ENCODE measurements around the gene GNAT2.

GNAT2 gene

DNA sequence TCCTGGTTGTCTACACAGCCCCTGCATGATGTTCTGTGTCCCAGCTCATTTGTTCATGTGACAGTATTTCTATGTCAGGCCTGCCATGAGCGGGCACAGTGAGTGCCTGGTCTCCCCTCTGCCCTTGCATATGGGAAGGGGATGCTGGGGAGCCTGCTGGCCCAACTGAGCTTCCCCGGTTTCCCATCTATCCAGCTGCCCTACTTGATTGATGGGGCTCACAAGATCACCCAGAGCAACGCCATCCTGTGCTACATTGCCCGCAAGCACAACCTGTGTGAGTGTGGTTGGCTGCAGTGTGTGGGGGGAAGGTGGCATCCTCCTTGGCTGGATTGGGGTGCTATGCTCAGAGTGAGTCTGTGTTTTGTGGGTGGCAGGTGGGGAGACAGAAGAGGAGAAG, 38.0 kb upstream of the GNAT2 start:
- H3K36me3 ChIP-seq (ENCODE audit: control insufficient read depth, insufficient read depth, low read length), result no peaks in the 10 kb centered on the region
- no peak overlapping the region for H3K4me3 ChIP-seq (ENCODE audit: extremely low read depth, insufficient read depth, low read length, poor library complexity, severe bottlenecking)
- H3K27ac ChIP-seq (ENCODE audit: low read depth, low read length, severe bottlenecking), result no peak overlapping the region
- H3K9me3 ChIP-seq (ENCODE audit: control insufficient read depth, low read length), result no peaks in the 10 kb centered on the region
- peaks cover 5% of the 10 kb centered on the region for H3K4me1 ChIP-seq (ENCODE audit: control insufficient read depth, insufficient read depth, low read length, poor library complexity, severe bottlenecking)
- 67 to 88% methylated on average over 1 of the region's 4 CpGs for WGBS, 2 experiments (ENCODE audit: insufficient coverage in 2 of 2)

DNA sequence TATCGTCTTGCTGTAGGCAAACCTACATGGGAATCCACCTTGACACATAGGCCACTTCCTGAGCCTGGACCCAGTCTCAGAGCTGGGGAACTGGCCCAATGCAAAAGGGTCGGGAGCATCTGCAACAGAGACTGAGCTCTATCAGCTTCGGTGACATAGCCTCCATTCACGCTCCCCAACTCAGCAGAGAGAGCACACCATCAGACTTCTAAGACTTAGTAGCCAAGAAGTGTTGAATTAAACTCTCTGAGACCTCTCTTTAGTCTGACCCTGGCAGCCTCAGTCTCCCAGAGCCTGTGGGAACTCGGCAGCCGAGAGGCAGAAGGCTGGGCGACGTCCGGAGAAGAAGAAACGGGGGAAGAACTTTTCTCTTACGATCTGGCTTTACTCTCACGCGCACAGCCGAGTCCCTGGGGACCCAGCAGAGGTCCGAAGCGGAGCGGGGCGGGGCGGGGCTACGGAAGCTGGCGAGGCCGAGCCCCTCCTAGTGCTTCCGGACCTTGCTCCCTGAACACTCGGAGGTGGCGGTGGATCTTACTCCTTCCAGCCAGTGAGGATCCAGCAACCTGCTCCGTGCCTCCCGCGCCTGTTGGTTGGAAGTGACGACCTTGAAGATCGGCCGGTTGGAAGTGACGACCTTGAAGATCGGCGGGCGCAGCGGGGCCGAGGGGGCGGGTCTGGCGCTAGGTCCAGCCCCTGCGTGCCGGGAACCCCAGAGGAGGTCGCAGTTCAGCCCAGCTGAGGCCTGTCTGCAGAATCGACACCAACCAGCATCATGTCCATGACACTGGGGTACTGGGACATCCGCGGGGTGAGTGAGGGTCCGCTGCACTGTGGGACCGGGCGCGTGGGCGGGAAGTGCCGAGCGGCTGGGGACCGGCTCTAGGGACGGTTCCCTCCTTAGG, 36.5 kb upstream of the GNAT2 start, which contains the start of gene GSTM4:
TSS of gene GSTM4 (plus strand) at position 485 of the 905 bp plus-strand sequence. CDS start at position 776, 291 bp downstream.
- Histone ChIP-seq H3K27ac (ENCODE audit: low read depth, low read length, severe bottlenecking) (peak within 1 kb of the TSS; percentile 33), H3K4me3 (ENCODE audit: extremely low read depth, insufficient read depth, low read length, poor library complexity, severe bottlenecking) (peak within 1 kb of the TSS; percentile 56), H3K9me3 (ENCODE audit: control insufficient read depth, low read length) (no peaks in the 10 kb centered on the region), H3K36me3 (ENCODE audit: control insufficient read depth, insufficient read depth, low read length) (no peaks in the 10 kb centered on the region), H3K4me1 (ENCODE audit: control insufficient read depth, insufficient read depth, low read length, poor library complexity, severe bottlenecking) (peaks cover 5% of the 10 kb centered on the region)
- 2 to 5% methylated on average over 41 to 53 of the region's 54 CpGs for WGBS, 2 experiments (ENCODE audit: insufficient coverage in 2 of 2)

DNA sequence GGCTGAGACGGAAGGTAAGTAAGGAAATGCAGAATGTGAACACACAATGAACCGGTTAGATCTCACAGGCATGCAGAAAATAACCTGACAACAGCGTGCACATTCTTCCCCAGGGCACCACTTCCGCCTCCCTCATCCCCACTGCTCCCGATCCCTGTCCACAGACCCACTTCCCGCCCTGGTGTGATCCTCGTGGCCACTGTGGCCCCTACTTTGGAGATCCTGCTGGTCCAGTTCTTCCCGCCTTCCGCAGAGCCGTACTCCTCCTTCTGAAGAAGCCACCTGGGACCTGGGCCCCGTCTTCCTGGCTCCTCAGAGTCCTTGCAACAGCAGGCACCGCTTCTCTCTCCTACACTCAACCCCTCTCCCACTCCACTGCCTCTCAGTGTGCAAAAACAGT, 35.1 kb upstream of the GNAT2 start:
- no peaks in the 10 kb centered on the region for H3K36me3 ChIP-seq (ENCODE audit: control insufficient read depth, insufficient read depth, low read length)
- 90% methylated on average over 11 to 12 of the region's 12 CpGs for WGBS, 2 experiments (ENCODE audit: insufficient coverage in 2 of 2)
- H3K4me3 ChIP-seq (ENCODE audit: extremely low read depth, insufficient read depth, low read length, poor library complexity, severe bottlenecking), result no peak overlapping the region
- H3K27ac ChIP-seq (ENCODE audit: low read depth, low read length, severe bottlenecking), result no peak overlapping the region
- peaks cover 5% of the 10 kb centered on the region for H3K4me1 ChIP-seq (ENCODE audit: control insufficient read depth, insufficient read depth, low read length, poor library complexity, severe bottlenecking)
- H3K9me3 ChIP-seq (ENCODE audit: control insufficient read depth, low read length), result no peaks in the 10 kb centered on the region

DNA sequence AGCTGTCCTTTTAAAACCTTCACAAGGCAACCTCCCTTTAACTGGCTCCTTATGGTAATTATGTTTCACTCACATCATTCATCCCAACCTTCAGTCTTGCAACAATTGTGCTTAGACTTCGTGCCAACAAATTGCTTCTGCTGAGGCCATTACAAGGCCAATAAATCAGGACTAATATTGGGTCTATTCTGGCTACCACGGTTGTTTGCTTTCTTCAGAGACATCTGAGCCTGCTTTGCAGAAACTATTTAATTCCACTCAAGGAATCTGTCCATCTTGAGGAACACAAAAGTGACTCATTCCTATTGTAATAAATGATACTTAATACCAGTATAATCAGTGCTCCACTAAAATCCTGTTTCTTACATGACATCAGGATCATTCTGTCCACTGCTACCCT, 33.9 kb upstream of the GNAT2 start:
- WGBS, 2 experiments (ENCODE audit: insufficient coverage in 2 of 2), result 70 to 85% methylated on average over 1 to 2 of the region's 2 CpGs
- Histone ChIP-seq H3K27ac (ENCODE audit: low read depth, low read length, severe bottlenecking) (no peak overlapping the region), H3K9me3 (ENCODE audit: control insufficient read depth, low read length) (no peaks in the 10 kb centered on the region), H3K36me3 (ENCODE audit: control insufficient read depth, insufficient read depth, low read length) (no peaks in the 10 kb centered on the region), H3K4me3 (ENCODE audit: extremely low read depth, insufficient read depth, low read length, poor library complexity, severe bottlenecking) (no peak overlapping the region), H3K4me1 (ENCODE audit: control insufficient read depth, insufficient read depth, low read length, poor library complexity, severe bottlenecking) (peaks cover 5% of the 10 kb centered on the region)

DNA sequence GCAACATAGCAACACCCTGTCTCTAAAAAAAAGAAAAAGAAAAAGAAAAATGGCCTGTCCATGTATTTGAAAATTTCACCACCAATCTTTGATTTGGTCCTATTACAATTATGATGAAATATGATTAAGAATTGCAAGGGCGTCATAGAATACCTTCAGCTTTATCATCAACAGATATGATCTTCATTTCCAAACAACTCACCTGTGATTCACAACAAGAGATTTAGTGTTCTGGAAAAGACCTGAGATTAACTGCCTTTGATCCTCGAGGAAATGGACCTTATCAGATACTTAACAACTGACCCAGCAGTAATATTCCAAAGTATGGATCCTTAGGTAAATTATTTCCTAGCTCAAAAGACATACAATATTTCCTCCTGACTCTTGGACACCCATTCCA, 33.0 kb upstream of the GNAT2 start:
- Histone ChIP-seq H3K9me3 (ENCODE audit: control insufficient read depth, low read length) (no peaks in the 10 kb centered on the region), H3K4me1 (ENCODE audit: control insufficient read depth, insufficient read depth, low read length, poor library complexity, severe bottlenecking) (peaks cover 5% of the 10 kb centered on the region), H3K36me3 (ENCODE audit: control insufficient read depth, insufficient read depth, low read length) (no peaks in the 10 kb centered on the region), H3K4me3 (ENCODE audit: extremely low read depth, insufficient read depth, low read length, poor library complexity, severe bottlenecking) (no peak overlapping the region), H3K27ac (ENCODE audit: low read depth, low read length, severe bottlenecking) (no peak overlapping the region)
- 100% methylated on average over 1 of the region's 2 CpGs for WGBS, 2 experiments (ENCODE audit: insufficient coverage in 2 of 2)

DNA sequence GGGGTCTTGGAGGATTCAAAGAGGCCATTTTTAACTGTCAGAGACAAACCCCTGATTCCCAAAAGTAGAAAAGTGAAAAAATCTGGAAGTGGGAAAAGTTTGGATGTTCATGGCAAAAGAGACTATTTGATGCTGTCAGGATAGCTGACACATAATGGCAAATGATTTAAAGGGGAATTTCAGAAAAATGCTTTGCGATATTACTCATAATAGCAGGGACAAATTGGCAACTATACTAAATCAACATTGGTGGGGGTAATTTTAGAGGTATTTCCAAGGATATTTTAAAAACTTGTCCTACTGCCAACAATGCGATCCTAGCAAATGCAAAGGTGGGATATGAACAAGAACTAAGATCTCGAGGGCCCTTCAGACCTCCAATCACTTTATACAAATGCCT, 31.2 kb upstream of the GNAT2 start:
- H3K4me3 ChIP-seq (ENCODE audit: extremely low read depth, insufficient read depth, low read length, poor library complexity, severe bottlenecking), result no peak overlapping the region
- H3K36me3 ChIP-seq (ENCODE audit: control insufficient read depth, insufficient read depth, low read length), result no peaks in the 10 kb centered on the region
- H3K27ac ChIP-seq (ENCODE audit: low read depth, low read length, severe bottlenecking), result no peak overlapping the region
- peaks cover 5% of the 10 kb centered on the region for H3K4me1 ChIP-seq (ENCODE audit: control insufficient read depth, insufficient read depth, low read length, poor library complexity, severe bottlenecking)
- H3K9me3 ChIP-seq (ENCODE audit: control insufficient read depth, low read length), result no peaks in the 10 kb centered on the region
- WGBS, 2 experiments (ENCODE audit: insufficient coverage in 2 of 2), result 60% methylated on average over 1 of the region's 3 CpGs; no CpG with 5 or more reads in 1 of the 2 experiments

DNA sequence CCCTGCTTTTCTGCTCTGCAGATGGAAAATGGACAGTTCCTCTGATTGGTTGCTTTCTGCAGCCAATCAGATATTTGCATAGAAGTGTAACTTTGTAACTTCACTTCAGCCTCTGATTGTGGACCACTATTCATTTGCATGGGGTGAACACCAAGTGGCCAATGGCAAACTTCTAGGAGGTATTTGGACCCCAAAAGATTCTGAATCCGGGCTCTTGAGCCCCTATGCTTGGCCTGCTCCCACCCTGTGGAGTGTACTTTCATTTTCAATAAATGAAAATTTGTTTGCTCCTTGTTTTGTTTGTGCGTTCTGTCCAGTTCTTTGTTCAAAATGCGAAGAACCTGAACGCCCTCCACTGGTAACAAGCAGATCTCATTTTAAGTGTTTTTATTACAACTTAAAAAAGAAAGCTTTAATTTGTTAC, 30.1 kb upstream of the GNAT2 start:
- Histone ChIP-seq H3K9me3 (ENCODE audit: control insufficient read depth, low read length) (no peaks in the 10 kb centered on the region), H3K4me1 (ENCODE audit: control insufficient read depth, insufficient read depth, low read length, poor library complexity, severe bottlenecking) (no peaks in the 10 kb centered on the region), H3K4me3 (ENCODE audit: extremely low read depth, insufficient read depth, low read length, poor library complexity, severe bottlenecking) (no peak overlapping the region), H3K27ac (ENCODE audit: low read depth, low read length, severe bottlenecking) (no peak overlapping the region), H3K36me3 (ENCODE audit: control insufficient read depth, insufficient read depth, low read length) (no peaks in the 10 kb centered on the region)
- WGBS, 2 experiments (ENCODE audit: insufficient coverage in 2 of 2), result 100% methylated on average over 1 of the region's 4 CpGs; no CpG with 5 or more reads in 1 of the 2 experiments

DNA sequence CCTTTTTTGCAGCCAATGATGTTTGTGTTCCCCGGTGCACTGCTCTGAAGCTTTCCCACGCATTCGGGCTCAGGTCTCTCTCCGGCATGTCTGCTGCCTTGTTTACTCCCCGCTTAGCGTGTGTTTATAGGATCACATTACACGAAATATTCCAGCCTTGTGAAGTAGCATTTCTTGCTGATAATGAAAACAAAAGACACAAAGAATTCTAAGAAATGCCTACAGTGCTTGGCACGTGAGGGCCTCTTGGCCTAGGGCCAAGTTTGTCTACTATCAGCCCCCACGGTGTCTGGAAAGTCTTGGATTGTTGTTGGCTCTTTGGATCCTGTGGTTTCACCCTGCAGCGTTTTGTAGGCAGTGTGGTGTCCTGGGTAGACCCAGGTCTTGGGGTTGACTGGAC, 25.3 kb upstream of the GNAT2 start:
- no peak overlapping the region for H3K4me3 ChIP-seq (ENCODE audit: extremely low read depth, insufficient read depth, low read length, poor library complexity, severe bottlenecking)
- 96% methylated on average over 4 of the region's 10 CpGs; no CpG with 5 or more reads in 1 of the 2 experiments for WGBS, 2 experiments (ENCODE audit: insufficient coverage in 2 of 2)
- H3K4me1 ChIP-seq (ENCODE audit: control insufficient read depth, insufficient read depth, low read length, poor library complexity, severe bottlenecking), result no peaks in the 10 kb centered on the region
- H3K9me3 ChIP-seq (ENCODE audit: control insufficient read depth, low read length), result no peaks in the 10 kb centered on the region
- H3K36me3 ChIP-seq (ENCODE audit: control insufficient read depth, insufficient read depth, low read length), result no peaks in the 10 kb centered on the region
- H3K27ac ChIP-seq (ENCODE audit: low read depth, low read length, severe bottlenecking), result no peak overlapping the region

DNA sequence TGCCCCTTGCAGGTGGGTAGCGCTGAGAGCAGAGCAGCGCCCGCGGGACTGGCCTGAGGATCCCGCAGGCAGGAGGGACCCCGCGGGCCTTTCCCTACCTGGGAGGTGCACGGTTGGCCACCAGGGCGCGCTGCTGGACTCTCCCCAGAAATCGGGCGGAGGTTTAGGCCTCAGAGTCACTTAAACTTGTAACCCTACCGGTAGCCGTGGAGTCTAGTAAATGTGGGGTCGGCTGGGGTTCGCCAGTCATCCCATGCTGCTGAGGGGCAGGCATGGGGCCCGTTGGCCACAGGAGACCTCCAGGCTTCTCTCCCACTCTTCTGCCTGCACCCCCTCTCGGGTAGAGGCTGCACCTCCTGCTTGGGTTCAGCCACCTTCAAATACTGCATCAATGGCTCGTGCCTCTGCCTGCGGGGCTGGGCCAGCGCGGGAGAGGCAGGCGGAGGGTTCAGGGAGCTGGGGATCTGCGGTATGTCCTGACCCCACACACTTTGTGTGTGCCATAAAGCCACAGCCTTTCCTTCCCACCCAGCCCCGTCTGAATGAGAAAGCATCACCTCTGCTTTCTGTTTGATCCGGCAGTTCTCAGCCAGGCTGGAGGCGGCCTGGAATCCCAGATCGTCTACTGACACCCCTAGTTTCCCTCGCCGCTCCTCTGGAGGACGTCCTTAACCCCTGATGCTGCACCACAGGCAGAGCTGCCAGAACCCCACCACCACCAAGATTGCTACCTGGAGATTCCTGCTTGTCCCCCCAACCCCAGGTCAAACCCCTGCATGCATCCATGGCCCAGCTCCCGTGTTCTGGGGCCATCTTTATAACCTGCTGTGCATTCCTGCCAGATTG, 24.2 kb upstream of the GNAT2 start:
- Histone ChIP-seq H3K27ac (ENCODE audit: low read depth, low read length, severe bottlenecking) (no peak overlapping the region), H3K36me3 (ENCODE audit: control insufficient read depth, insufficient read depth, low read length) (no peaks in the 10 kb centered on the region), H3K4me1 (ENCODE audit: control insufficient read depth, insufficient read depth, low read length, poor library complexity, severe bottlenecking) (no peaks in the 10 kb centered on the region), H3K9me3 (ENCODE audit: control insufficient read depth, low read length) (no peaks in the 10 kb centered on the region), H3K4me3 (ENCODE audit: extremely low read depth, insufficient read depth, low read length, poor library complexity, severe bottlenecking) (no peak overlapping the region)
- WGBS, 2 experiments (ENCODE audit: insufficient coverage in 2 of 2), result 46 to 55% methylated on average over 25 to 32 of the region's 32 CpGs

DNA sequence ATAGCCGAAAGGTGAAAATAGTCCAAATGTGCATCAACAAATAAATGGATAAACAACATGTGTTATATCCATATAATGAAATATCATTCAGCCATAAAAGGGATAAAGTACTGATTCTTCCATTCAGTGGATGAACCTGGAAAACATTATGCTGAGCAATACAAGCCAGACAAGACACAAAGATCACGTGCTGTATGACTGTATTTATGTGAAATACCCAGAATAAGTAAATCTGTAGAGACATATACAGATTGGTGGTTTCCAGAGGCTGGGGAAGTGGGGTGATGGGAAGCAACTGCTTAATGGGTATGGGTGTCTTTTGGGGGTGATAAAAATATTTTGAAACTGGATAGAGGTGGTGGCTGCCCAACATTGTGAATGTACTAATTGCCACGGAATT, 23.2 kb upstream of the GNAT2 start:
- no peaks in the 10 kb centered on the region for H3K36me3 ChIP-seq (ENCODE audit: control insufficient read depth, insufficient read depth, low read length)
- no peaks in the 10 kb centered on the region for H3K9me3 ChIP-seq (ENCODE audit: control insufficient read depth, low read length)
- H3K27ac ChIP-seq (ENCODE audit: low read depth, low read length, severe bottlenecking), result no peak overlapping the region
- H3K4me1 ChIP-seq (ENCODE audit: control insufficient read depth, insufficient read depth, low read length, poor library complexity, severe bottlenecking), result no peaks in the 10 kb centered on the region
- 60 to 86% methylated on average over 1 of the region's 3 CpGs for WGBS, 2 experiments (ENCODE audit: insufficient coverage in 2 of 2)
- H3K4me3 ChIP-seq (ENCODE audit: extremely low read depth, insufficient read depth, low read length, poor library complexity, severe bottlenecking), result no peak overlapping the region
